ENCODE measurements around the gene FTO.

Gene FTO

GRCh38 chr16:54052271-54052670, 348.3 kb downstream of the FTO start:
- no peak for TF ChIP-seq REST (IDR thresholded peaks at IDR 0.05; ENCODE audit: insufficient read depth in 1 of 2, low read depth in 2 of 2, low read length in 2 of 2)
- TF ChIP-seq POLR2AphosphoS5 (IDR thresholded peaks at IDR 0.05; ENCODE audit: low read depth, low read length), result no peak
- TF ChIP-seq TAF1 (IDR thresholded peaks at IDR 0.05; ENCODE audit: borderline replicate concordance, insufficient read depth, low read length), result no peak
- TF ChIP-seq FOXP2 (optimal IDR thresholded peaks at IDR 0.05; ENCODE audit: borderline replicate concordance, extremely low read depth, extremely low read length, insufficient read depth), result no peak
- TF ChIP-seq SIN3A (IDR thresholded peaks at IDR 0.05; ENCODE audit: borderline replicate concordance, insufficient read depth, low read length), result no peak

GRCh38 chr16:54053891-54054820, 350.2 kb downstream of the FTO start:
- no peak for TF ChIP-seq FOXP2 (optimal IDR thresholded peaks at IDR 0.05; ENCODE audit: borderline replicate concordance, extremely low read depth, extremely low read length, insufficient read depth)
- no peak for TF ChIP-seq SIN3A (IDR thresholded peaks at IDR 0.05; ENCODE audit: borderline replicate concordance, insufficient read depth, low read length)
- no peak for TF ChIP-seq TAF1 (IDR thresholded peaks at IDR 0.05; ENCODE audit: borderline replicate concordance, insufficient read depth, low read length)
- TF ChIP-seq REST (IDR thresholded peaks at IDR 0.05; ENCODE audit: insufficient read depth in 1 of 2, low read depth in 2 of 2, low read length in 2 of 2), result no peak

- TF ChIP-seq FOXP2 (optimal IDR thresholded peaks at IDR 0.05; ENCODE audit: borderline replicate concordance, extremely low read depth, extremely low read length, insufficient read depth) (no peak), SIN3A (IDR thresholded peaks at IDR 0.05; ENCODE audit: borderline replicate concordance, insufficient read depth, low read length) (no peak), TAF1 (IDR thresholded peaks at IDR 0.05; ENCODE audit: borderline replicate concordance, insufficient read depth, low read length) (no peak), POLR2AphosphoS5 (IDR thresholded peaks at IDR 0.05; ENCODE audit: low read depth, low read length) (no peak), REST (IDR thresholded peaks at IDR 0.05; ENCODE audit: insufficient read depth in 1 of 2, low read depth in 2 of 2, low read length in 2 of 2) (no peak)
These were observed 351.2 kb downstream of the FTO start for GRCh38 chr16:54055191-54055590.

- TF ChIP-seq TAF1 (IDR thresholded peaks at IDR 0.05; ENCODE audit: borderline replicate concordance, insufficient read depth, low read length) (no peak), REST (IDR thresholded peaks at IDR 0.05; ENCODE audit: insufficient read depth in 1 of 2, low read depth in 2 of 2, low read length in 2 of 2) (no peak), SIN3A (IDR thresholded peaks at IDR 0.05; ENCODE audit: borderline replicate concordance, insufficient read depth, low read length) (no peak), FOXP2 (optimal IDR thresholded peaks at IDR 0.05; ENCODE audit: borderline replicate concordance, extremely low read depth, extremely low read length, insufficient read depth) (no peak), POLR2AphosphoS5 (IDR thresholded peaks at IDR 0.05; ENCODE audit: low read depth, low read length) (no peak)
These were observed 351.9 kb downstream of the FTO start for GRCh38 chr16:54055864-54056263.

All from PFSK-1 (cell line).